GM18519 (cell line): ENCODE measurements around the gene COMP.
"Not testable (repeated sequence)": the region's sequence is repeated elsewhere in the genome, so short reads cannot be mapped to it uniquely, and the experiment has no call there.

ENCODE experiments used
- ATAC-seq: cut with Tn5 transposase; IDR thresholded peaks from one replicate; pipeline ENCODE4 v1.9.1; 2021; ENCODE audit warnings: mild to moderate bottlenecking, moderate library complexity; ENCODE audit not compliant: unreplicated experiment, low FRiP score

COMP gene

DNA sequence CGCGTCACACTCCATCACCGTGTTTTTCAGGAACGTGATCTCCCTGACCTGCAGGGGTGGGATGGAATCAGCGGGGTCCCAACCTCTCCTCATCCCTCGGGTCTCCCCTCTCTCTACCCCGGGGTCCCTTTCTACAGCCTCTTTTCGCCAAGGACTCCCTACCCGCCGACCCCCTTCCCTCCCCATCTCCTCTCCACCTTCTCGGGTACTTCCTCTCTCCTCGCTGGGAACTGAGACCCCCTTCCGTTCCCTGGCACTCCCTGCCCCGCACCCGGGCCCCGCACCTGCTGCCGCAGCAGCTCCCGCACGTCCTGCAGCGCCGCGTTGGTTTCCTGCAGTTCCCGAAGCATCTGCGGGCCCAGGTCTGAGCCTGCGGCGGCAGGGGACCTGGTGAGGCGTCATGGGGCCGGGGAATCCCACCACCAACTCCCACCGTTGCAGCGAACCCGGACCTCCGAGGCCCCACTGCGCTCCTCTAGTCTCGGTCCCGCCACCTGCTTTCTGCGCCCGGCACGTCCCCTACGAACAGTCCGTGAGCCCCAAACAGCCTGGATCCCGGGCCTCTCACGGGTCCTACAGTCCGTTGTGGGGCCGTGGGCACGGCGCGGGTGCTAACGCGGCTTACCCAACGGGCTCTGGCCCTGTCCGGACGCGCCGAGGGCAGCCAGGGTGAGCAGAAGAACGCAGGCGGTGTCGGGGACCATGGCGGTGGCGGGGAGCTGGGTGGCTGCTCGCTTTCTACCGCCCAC lies at the start of gene COMP:
Gene COMP, minus strand, starts transcription at position 740 of the 749 bp plus-strand sequence. Its CDS starts 36 bp downstream, at position 704.
- no peak for ATAC-seq

DNA sequence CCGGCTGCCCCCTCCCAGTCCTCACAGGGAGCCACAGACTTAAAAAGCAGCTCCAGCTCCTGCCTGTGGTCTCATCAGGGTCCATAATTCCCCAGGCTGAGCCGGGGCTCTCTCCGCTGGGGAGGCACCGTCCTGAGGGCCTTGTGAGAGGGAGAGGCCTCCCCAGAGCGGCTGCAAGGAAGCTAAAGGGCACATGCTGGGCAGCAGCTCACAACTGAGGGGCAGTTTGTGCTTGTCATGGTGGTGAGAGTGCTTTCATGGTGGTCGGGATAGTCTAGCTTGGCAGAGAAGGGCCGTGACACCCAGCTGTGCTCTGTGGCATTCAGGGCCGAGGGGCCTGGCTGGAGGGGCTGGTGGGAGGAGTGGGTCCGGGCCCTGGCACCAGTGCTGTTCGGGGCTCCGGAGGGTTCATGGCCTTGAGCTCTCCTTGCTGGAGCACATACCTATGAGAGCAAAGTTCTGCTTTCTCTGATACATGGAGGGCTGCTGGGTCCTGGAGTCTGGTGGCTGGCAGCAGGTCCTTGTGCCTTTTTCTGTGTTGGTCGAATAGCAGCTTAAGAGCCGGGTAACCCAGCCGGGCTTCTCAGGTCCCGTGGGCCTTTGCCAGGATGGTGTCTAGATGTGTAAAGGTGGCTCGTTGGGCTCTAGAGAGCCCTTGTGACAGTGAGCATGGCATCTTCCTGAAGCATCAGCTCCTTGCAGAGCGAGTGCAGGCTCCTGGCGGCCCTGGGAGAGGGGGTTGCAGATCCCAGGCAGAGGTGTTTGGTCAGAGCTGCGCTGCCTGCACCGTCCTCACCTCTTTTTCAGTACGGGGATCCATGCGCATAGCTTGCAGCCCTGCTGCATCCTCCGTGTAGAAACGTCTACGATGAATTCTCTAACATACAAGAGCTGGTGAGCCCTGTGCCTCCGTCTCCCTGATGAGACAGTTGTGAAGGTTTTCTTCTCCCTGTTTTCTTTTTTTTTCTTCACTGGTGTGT lies 49.5 kb upstream of the COMP start:
- no peak for ATAC-seq

DNA sequence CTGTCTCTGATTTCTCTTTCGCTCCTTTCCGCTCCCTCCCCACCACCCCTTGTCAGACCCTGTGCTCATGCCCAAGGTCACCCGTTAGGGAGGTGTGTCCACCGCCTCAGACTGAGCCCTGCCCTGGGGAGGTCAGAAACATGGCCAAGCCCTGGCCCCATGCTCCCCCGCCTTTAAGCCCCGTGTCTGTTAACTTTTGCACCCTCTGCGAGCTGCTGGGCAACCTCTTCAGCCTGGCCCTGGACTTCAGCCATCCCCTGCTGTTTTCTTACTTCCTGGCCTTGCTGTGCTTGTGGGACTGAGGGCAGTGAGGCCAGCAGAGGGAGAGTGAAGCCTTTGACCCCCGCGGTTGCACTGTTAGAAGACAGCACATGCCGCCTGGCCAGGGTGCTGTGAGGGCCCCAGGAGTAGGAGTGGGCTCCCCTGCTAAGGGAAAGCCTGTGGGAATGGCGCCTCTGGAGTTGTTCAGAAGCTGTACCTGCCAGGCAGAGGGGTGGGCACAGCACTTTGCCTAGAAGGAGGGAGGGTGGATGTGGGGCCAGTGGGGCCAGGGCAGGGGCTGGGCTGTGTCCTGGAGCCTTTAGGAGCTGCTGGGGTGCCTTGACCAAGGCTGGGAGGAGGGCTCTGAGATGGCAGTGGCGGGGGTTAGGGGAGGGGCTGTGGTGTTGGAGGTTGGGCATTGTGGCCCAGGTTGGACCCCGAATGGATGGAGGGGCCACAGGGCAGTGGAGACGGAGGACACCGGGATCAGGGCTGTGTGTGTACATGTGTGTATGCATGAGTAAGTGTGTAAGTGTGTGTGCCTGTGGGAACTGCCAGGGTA lies 48.6 kb upstream of the COMP start:
- ATAC-seq: no peak

DNA sequence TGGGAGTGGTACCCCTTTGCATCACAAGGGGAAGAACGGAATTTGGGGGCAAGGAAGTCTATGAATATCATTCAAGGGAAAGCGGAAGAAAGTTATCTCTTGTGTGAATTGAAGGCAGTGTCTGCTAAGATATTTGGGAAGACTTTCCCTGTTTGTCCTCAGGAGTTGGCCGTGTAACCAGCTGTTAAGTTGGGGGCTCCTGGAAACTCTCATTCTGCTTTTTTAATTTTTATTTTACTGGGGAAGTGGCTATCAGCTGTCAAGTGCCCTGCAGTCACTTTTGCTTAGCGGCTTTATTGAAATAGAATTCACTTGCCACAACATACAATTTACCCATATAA lies 43.5 kb upstream of the COMP start:
- ATAC-seq: no peak

DNA sequence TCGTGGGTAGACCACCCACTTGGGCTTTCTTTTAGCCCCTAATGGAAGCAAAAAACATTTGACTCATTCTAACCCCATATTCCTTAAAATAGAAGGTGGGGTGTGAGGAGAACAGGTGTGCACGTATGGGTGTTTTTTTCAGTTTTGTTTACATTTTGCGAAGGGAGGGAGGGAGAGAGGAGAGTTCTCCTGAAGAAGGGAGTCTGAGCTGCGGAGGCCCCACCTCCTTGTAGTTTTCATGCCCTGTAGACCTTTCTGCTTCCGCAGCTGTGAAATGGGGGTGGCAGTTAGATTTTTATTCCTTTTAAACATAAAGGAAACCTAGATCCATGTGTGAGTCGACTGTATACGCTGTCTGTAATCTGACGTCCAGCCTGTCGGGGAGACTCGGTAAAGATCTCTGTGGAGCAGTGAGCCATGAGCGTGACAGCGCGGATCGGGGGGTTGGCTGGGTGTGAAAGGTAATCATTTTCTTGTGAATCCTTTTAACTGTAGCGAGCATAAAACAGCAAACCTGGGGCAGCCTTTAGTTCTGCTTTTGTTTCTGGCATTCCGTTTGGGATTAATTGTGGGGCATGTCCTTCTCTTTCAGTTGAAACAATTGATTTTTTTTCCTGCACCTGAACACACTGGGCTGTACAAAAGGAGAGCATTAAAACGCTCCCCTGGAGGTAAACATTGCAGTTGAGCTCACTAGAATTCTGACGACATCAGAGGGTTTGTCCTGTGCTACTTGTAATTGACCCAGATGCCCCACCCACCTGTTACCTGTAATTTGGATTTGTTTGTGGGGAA lies 42.9 kb upstream of the COMP start:
- no peak for ATAC-seq

DNA sequence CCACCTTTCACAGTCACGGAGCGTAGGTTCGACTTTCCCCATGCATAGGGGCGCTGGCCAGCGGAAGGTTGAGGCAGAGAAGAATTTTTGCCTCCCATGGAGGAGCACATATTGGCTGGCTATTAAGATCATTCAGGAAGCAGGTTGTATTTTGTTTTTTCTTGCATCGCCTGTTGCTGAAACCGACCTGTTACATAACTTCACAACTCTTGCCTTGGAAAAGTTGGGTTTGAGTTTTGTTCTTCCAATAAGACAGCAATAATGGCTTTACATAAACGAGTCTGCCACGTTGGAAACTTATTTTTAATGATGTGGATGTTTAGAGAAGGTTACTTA lies 42.0 kb upstream of the COMP start:
- ATAC-seq: no peak

DNA sequence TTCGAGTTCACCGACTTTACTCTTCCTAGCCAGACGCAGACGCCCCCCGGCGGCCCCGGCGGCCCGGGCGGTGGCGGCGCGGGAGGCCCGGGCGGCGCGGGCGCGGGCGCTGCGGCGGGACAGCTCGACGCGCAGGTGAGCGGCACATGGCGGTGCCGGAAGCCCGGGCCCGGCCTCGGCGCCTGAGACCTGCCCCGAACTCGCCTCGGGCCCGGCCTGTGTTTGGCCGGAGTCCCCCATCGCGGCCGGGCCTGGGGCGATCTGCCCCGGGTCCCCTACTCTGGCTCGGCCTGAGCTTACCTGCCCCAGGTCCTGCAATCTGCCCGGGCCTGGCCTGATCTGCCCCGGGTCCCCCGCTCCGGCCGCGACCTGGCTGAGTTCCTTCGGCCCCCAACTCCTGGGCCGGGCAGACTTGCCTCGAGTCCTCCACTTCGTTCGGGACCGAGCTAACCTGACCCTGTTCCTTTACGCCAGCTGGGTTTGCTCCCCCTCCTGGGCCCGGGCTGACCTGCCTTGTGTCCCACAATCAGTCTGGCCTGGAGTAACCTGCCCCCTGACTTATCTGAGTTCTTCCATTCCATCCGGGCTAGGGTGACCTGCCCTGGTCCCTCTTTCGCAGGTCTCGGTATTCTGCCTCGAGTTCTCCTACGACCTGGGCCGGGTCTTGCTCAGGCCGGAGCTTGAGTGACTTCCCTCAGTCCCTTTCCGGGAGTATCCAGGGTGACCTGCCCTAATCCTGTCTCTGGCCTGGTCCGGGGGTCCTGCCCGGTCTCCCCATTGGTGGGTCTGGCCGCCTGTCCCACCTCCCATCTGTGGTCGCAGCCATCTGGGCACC lies 41.4 kb upstream of the COMP start:
- ATAC-seq: no peak

DNA sequence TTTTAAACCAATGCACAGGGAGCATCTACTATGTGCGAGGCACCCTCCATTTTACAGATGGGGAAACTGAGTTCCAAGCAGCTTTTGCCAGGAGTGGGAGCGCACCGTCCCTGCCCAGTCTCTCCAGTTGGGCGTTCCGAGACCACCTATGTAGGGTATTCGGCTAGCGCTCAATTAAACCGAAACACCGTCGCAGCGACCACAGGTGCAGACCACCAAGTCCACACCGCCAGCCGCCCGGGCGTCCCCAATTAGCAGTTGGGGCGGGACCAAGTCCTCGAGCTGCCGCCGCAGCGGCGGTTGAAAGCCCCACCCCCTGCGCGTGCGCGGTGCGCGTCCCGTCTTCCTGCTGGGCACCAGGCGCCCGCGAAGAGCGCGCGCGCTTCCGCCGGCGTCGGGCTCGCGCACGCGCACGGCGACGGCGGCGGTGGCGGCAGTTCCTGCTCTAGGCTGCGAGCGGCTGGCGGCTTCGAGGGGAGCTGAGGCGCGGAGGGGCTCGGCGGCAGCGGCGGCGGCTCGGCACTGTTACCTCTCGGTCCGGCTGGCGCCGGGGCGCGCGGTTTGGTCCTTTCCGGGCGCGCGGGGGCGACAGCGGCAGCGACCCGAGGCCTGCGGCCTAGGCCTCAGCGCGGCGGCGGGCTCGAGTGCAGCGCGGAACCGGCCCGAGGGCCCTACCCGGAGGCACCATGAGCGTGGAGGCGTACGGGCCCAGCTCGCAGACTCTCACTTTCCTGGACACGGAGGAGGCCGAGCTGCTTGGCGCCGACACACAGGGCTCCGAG lies 40.6 kb upstream of the COMP start, which contains the start of gene UPF1:
Gene UPF1, plus strand, starts transcription at position 436 of the 782 bp plus-strand sequence. Its CDS starts 251 bp downstream, at position 687.
- no peak for ATAC-seq

DNA sequence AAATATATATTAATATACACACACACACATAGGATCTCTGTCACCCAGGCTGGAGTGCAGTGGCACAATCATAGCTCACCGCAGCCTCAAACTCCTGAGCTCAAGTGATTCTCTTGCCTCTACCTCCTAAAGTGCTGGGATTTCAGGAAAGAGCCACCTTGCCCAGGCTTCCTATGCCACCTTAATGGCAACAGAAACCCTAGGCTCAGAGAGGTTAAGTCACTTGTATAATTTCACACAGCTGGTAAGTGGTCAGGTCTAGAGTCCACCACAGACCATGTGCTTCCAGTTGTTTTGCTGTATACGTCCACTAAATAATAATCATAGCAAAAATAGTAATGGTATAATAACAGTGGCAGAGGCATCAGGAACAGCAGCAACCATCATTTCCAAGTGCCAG lies 39.4 kb upstream of the COMP start:
- no peak for ATAC-seq

DNA sequence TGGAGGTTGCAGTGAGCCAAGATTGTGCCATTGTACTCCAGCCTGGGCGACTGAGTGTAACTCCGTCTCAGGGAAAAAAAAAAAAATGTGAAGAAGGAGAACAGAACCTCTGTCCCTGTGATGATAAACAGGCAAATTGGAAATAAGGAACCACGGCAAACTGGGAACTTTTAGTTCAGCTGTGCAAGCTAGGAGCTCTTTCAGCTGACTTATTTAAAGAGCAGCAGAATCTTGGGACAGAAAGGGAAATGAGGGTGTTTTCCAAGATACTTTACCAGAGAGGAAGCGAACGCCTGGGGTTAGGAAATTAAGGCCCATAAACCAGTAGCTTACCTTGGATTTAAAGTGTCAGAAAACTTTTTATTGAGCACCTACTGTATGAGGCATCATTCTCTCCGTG lies 37.7 kb upstream of the COMP start:
- ATAC-seq: no peak

DNA sequence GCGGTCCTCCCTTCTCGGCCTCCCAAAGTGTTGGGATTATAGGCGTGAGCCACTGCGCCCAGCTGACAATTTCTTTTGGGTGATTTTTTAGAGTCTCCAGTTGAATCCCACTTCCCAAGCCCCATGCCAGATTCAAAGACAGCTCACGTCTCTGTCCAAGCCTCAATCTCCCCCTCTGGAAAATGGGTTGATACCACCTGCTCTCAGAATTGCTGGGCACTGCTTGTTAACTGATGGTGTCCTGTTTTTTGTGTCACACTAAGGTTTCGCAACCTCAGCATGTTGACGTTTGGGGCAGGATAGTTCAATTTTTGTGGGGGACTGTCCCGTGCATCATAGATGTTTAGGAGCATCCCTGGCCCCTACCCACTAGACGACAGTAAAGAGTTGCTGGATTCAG lies 26.5 kb upstream of the COMP start:
- no peak for ATAC-seq

DNA sequence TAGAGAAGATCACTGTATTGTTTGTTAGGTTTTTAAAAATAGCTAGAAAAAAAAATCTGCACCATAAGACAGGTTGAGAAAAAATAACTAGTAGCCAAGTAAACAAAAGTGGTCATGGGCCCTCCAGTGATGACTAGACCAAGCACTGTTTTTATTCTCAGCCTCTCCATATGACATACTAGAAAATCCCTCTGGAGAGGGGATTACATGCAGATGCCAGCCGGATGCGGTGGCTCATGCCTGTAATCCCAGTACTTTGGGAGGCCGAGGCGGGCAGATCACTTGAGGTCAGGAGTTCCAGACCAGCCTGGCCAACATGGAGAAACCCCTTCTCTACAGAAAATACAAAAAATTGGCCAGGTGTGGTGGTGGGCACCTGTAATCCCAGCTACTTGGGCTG lies 25.5 kb upstream of the COMP start:
- not testable (repeated sequence) for ATAC-seq

DNA sequence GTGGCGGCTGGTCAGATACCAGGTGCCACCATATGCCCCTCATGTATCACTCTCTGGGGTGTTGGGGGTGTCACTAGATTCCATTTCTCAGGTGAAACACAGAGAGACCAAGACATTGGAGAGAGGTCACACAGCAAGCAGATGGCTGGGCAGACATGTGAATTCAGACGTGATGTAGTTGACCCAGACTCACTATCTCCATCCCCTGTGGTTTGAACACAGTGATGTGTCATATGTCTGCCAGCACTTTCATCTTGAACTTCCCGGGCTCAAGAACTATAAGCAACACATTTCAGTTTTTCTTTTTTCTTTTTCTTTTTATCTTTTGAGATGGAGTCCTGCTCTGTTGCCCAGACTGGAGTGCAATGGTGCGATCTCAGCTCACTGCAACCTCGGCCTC lies 24.6 kb upstream of the COMP start:
- no peak for ATAC-seq

DNA sequence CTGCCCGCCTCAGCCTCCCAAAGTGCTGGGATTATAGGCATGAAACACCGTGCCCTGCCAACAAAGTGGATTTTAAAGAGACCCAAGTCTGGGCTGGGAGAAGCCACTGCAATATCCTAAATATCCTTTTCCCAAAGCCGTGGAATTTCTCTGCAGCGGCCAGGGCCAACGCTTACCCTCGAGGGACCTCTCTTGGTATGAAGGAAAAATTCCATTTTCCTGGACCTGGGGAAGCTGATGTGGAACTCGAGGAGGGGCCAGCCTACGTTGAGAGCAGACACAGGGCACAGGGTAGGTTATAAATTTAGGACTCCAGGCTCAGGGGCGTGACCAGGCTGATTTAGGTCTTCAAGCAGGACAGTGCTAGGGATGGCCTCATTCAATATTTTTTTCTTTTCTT lies 23.0 kb upstream of the COMP start:
- no peak for ATAC-seq

DNA sequence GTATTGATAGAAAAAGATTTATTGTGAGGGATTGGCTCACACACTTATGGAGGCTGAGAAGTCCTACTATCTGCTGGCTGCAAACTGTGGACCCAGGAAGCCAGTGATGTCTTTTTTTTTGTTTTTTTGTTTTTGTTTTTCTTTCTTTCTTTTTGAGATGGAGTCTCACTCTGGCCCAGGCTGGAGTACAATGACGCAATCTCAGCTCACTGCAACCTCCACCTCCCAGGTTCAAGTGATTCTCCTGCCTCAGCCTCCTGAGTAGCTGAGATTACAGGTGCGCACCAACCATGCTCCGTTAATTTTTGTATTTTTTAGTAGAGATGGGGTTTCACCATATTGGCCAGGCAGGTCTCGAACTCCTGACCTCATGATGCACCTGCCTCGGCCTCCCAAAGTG lies 20.5 kb upstream of the COMP start:
- ATAC-seq: not testable (repeated sequence)

DNA sequence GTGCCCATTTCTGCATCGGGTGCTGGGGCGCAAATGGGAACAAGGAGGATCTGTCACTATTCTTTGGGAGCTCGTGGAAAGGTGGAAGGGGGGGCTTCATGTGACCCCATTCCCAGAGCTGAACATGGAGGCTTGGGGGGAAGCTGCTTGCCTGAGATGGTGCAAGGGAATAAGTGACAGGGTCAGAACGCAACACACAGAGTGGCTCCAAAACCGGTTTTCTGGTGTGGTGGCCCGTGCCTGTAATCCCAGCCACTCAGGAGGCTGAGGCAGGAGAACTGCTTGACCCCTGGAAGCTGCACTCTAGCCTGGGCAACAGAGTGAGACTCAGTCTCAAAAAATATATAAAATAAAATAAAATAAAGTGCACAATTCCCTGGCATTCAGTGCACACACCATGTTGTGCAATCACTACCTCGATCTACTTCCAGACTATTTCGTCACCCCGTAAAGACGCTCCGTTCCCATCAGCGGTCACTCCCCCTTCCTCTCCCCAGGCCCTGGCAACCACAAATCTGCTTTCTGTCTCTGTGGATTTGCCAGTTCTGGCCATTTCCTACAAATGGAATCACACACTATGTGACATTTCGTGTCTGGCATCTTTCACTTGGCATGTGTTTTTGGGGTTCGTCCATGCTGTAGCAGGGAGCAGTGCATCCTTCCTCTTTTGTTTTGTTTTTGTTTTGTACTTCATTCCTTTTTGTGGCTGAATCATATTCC lies 18.2 kb upstream of the COMP start:
- ATAC-seq: no peak

DNA sequence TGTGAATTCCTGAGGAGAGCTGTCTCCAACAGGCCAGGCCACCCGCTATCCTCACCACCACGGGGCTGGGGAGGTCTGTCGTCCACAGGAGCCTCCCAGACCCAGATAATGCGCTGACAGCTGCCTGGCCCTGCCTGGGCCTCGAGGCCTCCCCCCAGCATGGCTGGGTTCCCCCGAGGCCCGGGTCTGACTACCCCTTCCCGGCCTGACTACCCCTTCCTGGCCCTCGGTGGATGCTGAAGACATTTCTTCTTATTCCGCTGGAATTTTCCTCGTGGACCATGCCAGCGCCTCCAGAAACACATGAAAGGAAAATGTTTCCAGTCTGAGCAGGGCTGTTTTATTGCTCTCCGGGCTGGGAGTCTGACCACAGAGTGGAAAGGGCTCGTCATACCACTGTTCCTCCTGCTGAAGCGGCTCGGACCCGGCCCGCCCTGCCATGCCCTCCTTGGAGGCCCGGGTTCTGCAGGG lies 16.8 kb upstream of the COMP start:
- no peak for ATAC-seq

DNA sequence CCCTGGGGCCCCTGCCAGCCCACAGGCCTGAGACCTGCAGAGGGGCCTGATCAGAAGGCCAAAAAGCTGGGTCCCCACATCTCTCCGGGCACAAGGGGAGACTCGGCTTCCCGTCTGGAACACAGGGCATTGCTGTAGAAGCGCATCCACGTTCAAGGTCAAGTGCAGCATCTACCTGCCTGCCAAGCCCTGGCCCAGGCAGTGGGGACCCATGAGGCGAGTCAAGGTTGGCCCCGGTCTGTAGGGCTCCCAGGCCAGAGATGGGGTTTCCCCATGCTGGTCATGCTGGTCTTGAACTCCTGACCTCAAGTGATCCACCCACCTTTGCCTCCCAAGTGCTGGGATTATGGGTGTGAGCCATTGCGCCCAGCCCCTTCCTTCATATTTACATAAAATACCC lies 13.5 kb upstream of the COMP start:
- no peak for ATAC-seq
